ENCODE data around the gene TFR2.
"Not testable (repeated sequence)": the region's sequence is repeated elsewhere in the genome, so short reads cannot be mapped to it uniquely, and the experiment has no call there.

Gene TFR2

DNA sequence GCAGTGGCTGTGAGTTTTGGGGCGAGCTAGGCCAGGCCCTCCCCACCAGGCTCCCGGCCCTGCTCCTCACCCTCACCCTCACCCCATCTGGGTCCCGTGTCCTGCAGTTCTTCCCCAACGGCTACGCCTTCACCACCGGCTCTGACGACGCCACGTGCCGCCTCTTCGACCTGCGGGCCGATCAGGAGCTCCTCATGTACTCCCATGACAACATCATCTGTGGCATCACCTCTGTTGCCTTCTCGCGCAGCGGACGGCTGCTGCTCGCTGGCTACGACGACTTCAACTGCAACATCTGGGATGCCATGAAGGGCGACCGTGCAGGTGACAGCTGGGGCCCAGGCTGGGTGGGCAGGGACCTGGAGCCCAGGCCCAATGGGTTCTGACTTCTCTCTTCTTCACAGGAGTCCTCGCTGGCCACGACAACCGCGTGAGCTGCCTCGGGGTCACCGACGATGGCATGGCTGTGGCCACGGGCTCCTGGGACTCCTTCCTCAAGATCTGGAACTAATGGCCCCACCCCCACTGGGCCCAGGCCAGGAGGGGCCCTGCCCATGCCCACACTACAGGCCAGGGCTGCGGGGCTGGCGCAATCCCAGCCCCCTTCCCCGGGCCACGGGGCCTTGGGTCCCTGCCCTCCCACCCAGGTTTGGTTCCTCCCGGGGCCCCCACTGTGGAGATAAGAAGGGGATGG lies 37.1 kb upstream of the TFR2 start:
- no peak for DNase-seq (ENCODE audit: low read depth)

DNA sequence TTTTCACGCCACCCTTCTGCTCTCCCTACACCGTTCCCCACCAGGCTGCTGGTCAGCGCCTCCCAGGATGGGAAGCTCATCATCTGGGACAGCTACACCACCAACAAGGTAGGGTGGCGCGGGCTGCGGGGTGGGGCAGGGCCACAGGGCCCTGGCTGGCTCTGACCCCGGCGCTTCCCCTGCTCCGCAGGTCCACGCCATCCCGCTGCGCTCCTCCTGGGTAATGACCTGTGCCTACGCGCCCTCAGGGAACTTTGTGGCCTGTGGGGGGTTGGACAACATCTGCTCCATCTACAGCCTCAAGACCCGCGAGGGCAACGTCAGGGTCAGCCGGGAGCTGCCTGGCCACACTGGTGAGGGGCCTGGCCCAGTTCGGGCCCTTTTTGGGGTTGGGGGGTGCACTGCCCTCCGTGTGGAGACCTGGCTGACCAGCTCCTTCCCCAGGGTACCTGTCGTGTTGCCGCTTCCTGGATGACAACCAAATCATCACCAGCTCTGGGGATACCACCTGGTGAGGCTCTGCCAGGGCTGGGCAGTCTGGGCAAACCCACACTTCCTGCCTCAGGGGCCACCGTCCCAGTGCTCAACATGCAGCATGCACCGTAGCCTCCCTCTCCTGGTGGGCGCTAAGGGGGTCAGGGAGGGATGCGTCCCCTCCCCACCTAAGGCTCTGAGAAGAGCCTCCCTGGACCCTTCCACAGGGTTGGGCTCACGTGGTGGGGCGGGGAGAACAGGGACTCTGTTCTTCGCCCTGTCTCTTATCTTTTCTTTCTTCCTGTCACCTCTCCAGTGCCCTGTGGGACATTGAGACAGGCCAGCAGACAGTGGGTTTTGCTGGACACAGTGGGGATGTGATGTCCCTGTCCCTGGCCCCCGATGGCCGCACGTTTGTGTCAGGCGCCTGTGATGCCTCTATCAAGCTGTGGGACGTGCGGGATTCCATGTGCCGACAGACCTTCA lies 36.2 kb upstream of the TFR2 start:
- no peak for DNase-seq (ENCODE audit: low read depth)

DNA sequence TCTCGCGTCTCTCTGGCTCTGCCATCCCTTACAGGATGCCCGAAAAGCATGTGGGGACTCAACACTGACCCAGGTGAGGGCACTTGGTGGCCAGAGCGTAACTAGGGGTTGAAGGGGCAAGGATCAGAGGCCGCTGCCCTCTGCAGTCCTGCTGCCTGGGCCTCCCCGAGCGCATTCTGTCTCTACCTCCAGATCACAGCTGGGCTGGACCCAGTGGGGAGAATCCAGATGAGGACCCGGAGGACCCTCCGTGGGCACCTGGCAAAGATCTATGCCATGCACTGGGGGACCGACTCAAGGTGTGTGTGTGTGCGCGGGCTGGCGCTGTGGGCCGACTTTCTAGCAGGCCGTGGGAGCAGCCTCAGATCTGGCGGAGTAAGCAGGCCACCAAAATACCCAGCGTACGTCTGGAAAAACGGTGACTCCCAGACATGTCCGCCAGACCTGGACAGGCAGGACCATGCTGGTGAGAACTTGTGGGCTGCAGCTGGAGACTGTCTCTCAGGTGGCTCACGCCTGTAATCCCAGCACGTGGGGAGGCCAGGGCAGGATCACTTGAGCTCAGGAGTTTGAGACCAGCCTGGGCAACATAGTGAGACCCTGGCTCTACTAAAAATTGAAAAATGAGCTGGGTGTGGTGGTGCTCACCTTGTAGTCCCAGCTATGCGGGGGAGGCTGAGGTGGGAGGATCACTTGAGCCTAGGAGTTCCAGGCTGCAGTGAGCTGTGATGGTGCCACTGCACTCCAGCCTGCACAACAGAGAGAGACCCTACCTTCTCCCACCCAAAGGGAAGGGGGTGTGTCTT lies 35.4 kb upstream of the TFR2 start:
- no peak for DNase-seq (ENCODE audit: low read depth)

DNA sequence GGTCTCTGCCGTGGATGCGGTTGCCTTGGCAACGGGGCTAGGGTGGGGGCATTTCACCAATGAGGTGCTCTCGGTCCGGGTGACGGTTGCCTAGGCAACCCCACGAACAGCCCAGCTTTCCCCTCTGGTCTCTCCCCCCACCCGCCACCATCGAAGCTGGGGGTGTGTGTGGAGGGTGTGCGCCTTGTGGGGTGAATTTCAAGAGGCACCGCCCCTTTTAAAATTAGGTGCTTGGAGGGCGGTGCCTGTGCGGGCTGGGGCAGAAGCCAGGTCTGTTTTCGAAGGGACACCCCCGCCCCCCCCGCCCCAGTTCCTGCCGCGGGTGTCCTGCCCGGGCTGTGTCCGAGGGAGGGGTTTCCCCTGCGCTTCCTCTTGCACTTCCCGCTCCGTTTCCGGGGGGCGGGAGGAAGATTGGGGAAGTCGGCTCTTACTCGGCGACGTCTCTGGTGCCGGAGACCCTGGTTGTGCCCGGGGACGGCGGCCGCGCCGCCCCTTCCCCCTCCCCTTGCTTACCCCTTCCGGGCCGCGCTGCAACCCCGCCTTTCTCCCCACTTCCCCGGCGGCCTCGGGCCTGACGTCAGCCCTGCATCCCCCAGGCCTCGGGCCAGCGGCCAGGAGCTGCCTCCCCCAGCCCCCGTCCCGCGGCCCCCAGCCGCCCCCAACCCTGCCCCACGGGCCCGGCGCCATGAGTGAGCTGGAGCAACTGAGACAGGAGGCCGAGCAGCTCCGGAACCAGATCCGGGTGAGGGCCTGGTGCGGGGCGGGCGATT lies 34.4 kb upstream of the TFR2 start:
- no peak for DNase-seq (ENCODE audit: low read depth)

- no peak for DNase-seq (ENCODE audit: low read depth)
Measured at GRCh38 chr7:100675105-100675451, 33.7 kb upstream of the TFR2 start.

DNA sequence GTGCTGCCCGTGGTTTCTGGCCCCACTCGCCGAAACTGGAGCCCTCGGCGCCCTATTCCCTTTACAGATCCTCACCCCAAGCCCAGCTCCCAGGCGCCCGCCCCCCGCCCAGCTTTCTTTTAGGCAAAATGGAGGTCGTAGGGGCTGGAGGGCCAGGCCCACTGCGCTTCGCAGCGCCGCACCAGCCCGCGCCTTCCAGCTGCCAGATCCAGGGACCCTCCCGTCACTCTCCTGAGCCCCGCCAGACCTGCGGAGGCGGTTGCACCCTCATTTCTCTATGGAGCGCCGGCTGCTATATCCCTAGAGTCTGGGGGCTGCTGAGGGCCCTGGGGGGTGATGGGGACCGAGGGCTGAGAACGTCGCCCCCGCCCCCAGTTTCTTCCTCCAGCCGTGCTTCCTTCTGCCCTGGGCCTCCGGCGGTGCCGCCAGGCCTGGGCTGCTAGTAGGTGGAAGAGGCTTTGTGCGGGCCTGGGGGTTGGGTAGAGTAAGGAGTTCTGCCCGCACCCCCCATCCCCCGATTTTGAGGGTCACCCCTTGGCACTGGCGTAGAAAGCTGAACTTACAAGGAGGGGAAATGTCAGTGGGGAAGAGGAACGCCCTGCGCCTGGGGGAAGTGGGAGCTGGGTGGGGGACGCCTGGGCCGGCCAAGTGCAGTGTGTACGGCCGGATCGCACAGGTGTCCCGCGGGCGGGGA lies 33.2 kb upstream of the TFR2 start:
- DNase-seq (ENCODE audit: low read depth): no peak

- no peak for DNase-seq (ENCODE audit: low read depth)
Measured at GRCh38 chr7:100673942-100674410, 32.6 kb upstream of the TFR2 start.

GRCh38 chr7:100673302-100673941 lies 32.1 kb upstream of the TFR2 start, which contains the start of gene GNB2:
GNB2 (plus strand) TSS chr7:100673740; CDS start chr7:100676266, 2,526 bp downstream.
- peak; percentile 99 for DNase-seq (ENCODE audit: low read depth)

- no peak for DNase-seq (ENCODE audit: low read depth)
Measured at GRCh38 chr7:100671353-100672327, 30.3 kb upstream of the TFR2 start.

DNA sequence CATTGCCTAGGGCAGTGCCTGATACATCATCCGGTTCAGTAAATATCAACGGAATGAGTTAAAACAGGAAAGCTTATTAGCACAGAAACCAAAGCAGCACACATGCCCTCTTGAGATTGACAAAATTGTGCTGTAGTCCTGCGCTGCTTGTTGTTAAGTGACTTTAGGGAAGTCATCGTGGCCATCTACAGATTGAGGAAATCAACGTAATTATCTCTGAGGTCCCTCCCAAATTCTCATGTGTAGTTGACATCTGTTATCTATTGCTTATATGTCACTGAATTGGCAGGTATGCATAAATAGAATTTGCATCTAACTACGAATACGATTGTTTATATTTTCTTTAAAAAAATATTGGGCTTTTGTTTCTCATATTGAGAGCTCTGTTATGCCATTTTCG lies 28.7 kb upstream of the TFR2 start:
- DNase-seq (ENCODE audit: low read depth): no peak

DNA sequence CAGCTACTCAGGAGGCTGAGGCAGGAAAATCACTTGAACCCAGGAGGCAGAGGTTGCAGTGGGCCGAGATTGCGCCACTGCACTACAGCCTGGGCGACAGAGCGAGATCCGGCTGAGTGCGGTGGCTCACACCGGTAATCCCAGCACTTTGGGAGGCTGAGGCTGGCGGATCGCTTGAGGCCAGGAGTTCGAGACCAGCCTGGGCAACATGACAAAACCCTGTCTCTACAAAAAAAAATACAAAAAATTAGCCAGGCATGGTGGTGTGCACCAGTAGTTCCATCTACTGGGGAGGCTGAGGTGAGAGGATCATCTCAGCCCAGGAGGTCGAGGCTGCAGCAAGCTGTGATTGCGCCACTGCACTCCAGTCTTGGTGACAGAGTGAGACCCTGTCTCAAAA lies 27.8 kb upstream of the TFR2 start:
- not testable (repeated sequence) for DNase-seq (ENCODE audit: low read depth)

GRCh38 chr7:100668069-100668449 lies 26.7 kb upstream of the TFR2 start:
- DNase-seq (ENCODE audit: low read depth): no peak

DNA sequence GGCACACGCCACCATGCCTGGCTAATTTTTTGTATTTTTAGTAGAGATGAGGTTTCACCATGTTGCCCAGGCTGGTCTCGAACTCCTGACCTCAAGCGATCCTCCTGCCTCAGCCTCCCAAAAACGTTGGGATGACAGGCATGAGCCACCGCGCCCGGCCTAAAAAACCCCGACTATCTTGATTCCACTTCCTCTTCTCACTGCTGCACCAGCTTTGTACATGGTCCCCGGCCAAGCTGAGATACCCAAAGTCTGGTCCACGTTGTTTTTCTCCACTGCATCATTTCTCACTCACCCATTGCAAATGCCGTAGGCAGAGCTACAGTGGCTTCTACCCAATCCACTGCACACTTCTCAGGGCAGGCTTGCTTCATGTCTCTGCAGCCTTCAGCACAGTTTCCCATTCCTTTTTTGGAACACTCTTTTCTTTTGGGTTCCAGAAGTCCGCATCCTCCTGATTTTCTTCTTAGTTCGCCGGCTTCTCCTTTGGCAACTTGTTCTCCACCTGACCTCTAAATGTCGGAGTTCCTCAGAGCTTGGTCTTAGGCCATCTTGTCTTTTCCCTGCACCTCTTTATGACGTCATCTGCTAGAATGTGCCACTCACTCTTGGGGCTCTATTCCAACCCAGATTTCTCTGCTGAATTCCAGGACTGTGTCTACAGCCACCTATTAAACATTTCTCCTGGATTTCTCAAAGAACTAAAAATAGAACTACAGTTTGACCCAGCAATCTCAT lies 26.1 kb upstream of the TFR2 start:
- no peak for DNase-seq (ENCODE audit: low read depth)

DNA sequence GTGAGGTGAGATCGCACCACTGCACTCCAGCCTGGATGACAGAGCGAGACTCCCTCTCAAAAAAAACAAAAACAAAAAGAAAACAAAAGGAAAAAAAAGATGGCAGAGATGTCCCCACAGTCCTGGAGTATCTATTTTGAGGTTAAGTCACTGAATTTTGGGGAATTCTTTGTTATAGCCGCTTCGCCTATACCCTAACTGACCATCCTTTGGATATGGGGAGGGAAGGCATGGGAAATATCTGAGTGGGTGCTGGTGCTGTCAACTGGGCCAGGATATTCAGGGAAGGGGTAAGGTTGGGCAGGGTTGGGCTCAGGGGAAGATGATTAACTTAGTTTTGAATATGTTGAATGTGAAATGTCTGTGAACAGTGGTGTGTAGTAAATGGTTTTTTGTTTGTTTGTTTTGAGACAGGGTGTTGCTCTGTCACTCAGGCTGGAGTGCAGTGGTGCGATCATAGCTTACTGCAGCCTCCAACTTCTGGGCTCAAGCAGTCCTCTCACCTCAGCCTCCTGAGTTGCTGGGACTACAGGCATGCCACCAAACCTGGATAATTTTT lies 23.9 kb upstream of the TFR2 start:
- DNase-seq (ENCODE audit: low read depth): no peak

GRCh38 chr7:100662194-100662776 lies 20.9 kb upstream of the TFR2 start:
- not testable (repeated sequence) for DNase-seq (ENCODE audit: low read depth)

DNA sequence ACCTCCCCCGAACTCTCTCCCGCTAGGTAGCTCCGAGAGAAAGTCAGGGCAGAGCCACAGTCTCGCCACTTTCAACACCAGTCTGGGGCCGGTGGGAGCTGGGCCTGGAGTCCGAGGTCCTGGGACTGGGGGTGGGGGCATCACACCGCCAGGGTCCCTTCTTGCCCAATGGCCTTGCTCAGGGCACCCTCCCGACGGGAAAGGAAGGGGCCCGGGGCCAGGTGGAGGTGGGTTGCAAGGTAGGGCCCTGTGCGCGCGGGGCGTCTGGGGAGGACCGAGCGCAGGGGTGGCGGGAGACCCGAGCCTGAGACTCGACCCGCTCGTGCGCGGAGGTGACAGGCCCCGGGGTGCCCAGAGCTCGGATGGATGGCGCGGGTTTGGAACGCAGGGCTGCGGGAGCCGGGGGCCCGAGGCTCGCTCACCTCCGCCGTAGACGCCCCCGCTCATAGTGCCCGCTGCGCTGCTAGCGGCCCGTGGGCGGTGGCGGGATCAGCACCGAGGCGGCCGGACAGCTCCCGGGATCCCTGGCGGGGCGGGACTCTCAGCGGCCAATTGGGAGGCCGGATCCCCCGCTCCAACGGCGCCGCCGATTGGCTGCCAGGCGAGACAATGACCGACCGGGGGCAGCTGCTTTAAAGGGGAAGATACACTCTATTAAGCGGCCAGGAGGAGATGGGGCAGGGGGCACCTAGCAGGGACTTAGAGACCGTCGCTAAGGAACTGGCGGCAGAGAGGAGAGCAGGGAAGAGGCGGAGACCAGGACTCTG lies 14.7 kb upstream of the TFR2 start, which contains the start of gene ACTL6B:
TSS of gene ACTL6B (minus strand) at position 541 of the 767 bp plus-strand sequence. CDS start at position 447, 94 bp downstream.
- DNase-seq (ENCODE audit: low read depth): no peak

Data from GM04504 (cell line).